Naive thymus-derived CD4-positive, alpha-beta T cell (primary cell): ENCODE data around the gene ASB13. TPM values are rescaled to one million over a fixed set of nuclear protein-coding genes. Genes with fewer than 3 reads are reported as not detected.

Experiments used
- ATAC-seq: fragments of 150-1000 bp; cut with Tn5 transposase; 2 replicates; pipeline ENCODE4 v1.10.0; 2021; ENCODE audit warnings: mild to moderate bottlenecking, moderate library complexity
- CTCF ChIA-PET: fragments of 350-600 bp; sonication (Branson Sonifier 250); formaldehyde crosslinking; loops from one replicate; lab custom pipeline; 2021; ENCODE audit warnings: antibody characterized with exemption; lab: Charles Lee
- POLR2A ChIA-PET: fragments of 350-600 bp; sonication (Branson Sonifier 250); formaldehyde crosslinking; loops from one replicate; lab custom pipeline; 2021; ENCODE audit warnings: antibody characterized with exemption, inconsistent platforms; lab: Charles Lee
- DNase-seq, 9 donors: peaks; one replicate each; pipeline versions ENCODE4 v3.0.0 to v3.0.0-alpha.2; 2020 to 2022; ENCODE audit warnings: mixed read lengths in 1 of 9
- H3K27ac ChIP-seq: one replicate; pipeline ENCODE4 v1.7.0; 2013; ENCODE audit warnings: mild to moderate bottlenecking, low read depth, low read length, moderate library complexity
- H3K27me3 ChIP-seq, 2 donors: one replicate each; pipeline ENCODE4 v1.7.0; 2013; ENCODE audit warnings: low read length in 2 of 2, mild to moderate bottlenecking in 2 of 2, moderate library complexity in 2 of 2; ENCODE audit not compliant: control insufficient read depth in 2 of 2, insufficient read depth in 2 of 2
- H3K36me3 ChIP-seq, 3 experiments: 1 replicate in 2 of 3; 2 replicates in 1 of 3; pipeline ENCODE4 v1.7.0; 2013; ENCODE audit warnings: low read length in 3 of 3, mild to moderate bottlenecking in 3 of 3, moderate library complexity in 1 of 3; ENCODE audit not compliant: insufficient read depth in 3 of 3, control insufficient read depth in 2 of 3
- H3K4me1 ChIP-seq, 2 donors: one replicate each; pipeline ENCODE4 v1.7.0; 2013; ENCODE audit warnings: low read length in 2 of 2, mild to moderate bottlenecking in 2 of 2, moderate library complexity in 1 of 2; ENCODE audit not compliant: control insufficient read depth in 2 of 2, insufficient read depth in 2 of 2
- H3K4me3 ChIP-seq: 2 replicates; pipeline ENCODE4 v1.7.0; 2013; ENCODE audit warnings: mild to moderate bottlenecking, low read length
- H3K9me3 ChIP-seq, 3 experiments: 1 replicate in 2 of 3; 2 replicates in 1 of 3; pipeline ENCODE4 v1.7.0; 2013; ENCODE audit warnings: low read length in 3 of 3; ENCODE audit not compliant: control insufficient read depth in 2 of 3
- H3K27ac Mint-ChIP-seq, 9 donors: one replicate each; pipeline ENCODE4 v1.8.0; 2020 to 2022; ENCODE audit warnings: mixed read lengths in 9 of 9, mild to moderate bottlenecking in 8 of 9, moderate library complexity in 5 of 9, inconsistent platforms in 2 of 9
- H3K27me3 Mint-ChIP-seq, 5 donors: one replicate each; pipeline ENCODE4 v1.8.0; 2021 to 2022; ENCODE audit warnings: mixed read lengths in 5 of 5, mild to moderate bottlenecking in 1 of 5
- H3K36me3 Mint-ChIP-seq, 5 donors: one replicate each; pipeline ENCODE4 v1.8.0; 2020 to 2022; ENCODE audit warnings: mixed read lengths in 5 of 5, mild to moderate bottlenecking in 3 of 5, inconsistent platforms in 1 of 5
- H3K4me1 Mint-ChIP-seq, 7 donors: one replicate each; pipeline ENCODE4 v1.8.0; 2020 to 2022; ENCODE audit warnings: mixed read lengths in 7 of 7, mild to moderate bottlenecking in 3 of 7, inconsistent platforms in 1 of 7
- H3K4me3 Mint-ChIP-seq, 10 donors: one replicate each; pipeline ENCODE4 v1.8.0; 2020 to 2022; ENCODE audit warnings: mild to moderate bottlenecking in 10 of 10, mixed read lengths in 10 of 10, moderate library complexity in 6 of 10, inconsistent platforms in 2 of 10
- H3K9me3 Mint-ChIP-seq, 11 donors: one replicate each; pipeline ENCODE4 v1.8.0; 2020 to 2022; ENCODE audit warnings: mixed read lengths in 11 of 11, mild to moderate bottlenecking in 4 of 11, inconsistent platforms in 1 of 11, moderate library complexity in 1 of 11
- intact Hi-C, 2 donors: fragments of 100-400 bp; cut with micrococcal nuclease; formaldehyde crosslinking; loops; one replicate each; pipeline ENCODE4 v1.15.1; 2023
- polyA plus RNA-seq, 2 donors: library from polyadenylated mRNA; unstranded; fragments of 300-500 nt; fragmentation: Illumina TruSeq; gene quantifications; one replicate each; pipeline ENCODE4 v1.2.3, GENCODE V29; 2021
- total RNA-seq, 6 experiments: library from RNA in 5 of 6; stranded (reverse) in 5 of 6; gene quantifications; 1 replicate in 5 of 6; 2 replicates in 1 of 6; pipeline ENCODE4 v1.2.3 and lab custom pipeline; 2021 to 2026

The ASB13 gene
- total and polyA plus RNA-seq, 7 experiments from 2014 or later: 8.0 to 23.4 (median 15.7) TPM

GRCh38 chr10:5645944-5646617 lies 20.3 kb downstream of the ASB13 start:
- intact Hi-C loops: no loop called here
- H3K36me3 ChIP-seq: peaks cover 0 to 43% (median 0%) of the 10 kb centered on the region in 3 experiments
- Mint-ChIP-seq H3K4me3 (no peak overlapping the region), H3K4me1 (peaks cover 0 to 7% (median 0%) of the 10 kb centered on the region in 7 donors), H3K9me3 (no peaks in the 10 kb centered on the region), H3K36me3 (peaks cover 0 to 64% (median 18%) of the 10 kb centered on the region in 5 donors), H3K27me3 (no peaks in the 10 kb centered on the region), H3K27ac (no peak overlapping the region)
- H3K4me3 ChIP-seq: no peak overlapping the region
- no peak overlapping the region for H3K27ac ChIP-seq
- H3K27me3 ChIP-seq: no peaks in the 10 kb centered on the region
- DNase-seq (no peak), ATAC-seq (no peak)
- ChIA-PET CTCF (no interaction called here), POLR2A (interaction anchor here (0.6 kb wide), 1 partner anchor 88 kb away, joined by 3 read pairs; no protein-coding TSS in a partner anchor)
- H3K9me3 ChIP-seq: no peaks in the 10 kb centered on the region
- H3K4me1 ChIP-seq: no peaks in the 10 kb centered on the region

GRCh38 chr10:5645375-5645774 lies 21.0 kb downstream of the ASB13 start:
- no peaks in the 10 kb centered on the region for H3K27me3 Mint-ChIP-seq
- DNase-seq: no peak
- intact Hi-C loops: no loop called here
- H3K27ac Mint-ChIP-seq: no peak overlapping the region
- Histone ChIP-seq H3K27ac (no peak overlapping the region), H3K4me3 (no peak overlapping the region), H3K4me1 (no peaks in the 10 kb centered on the region), H3K27me3 (no peaks in the 10 kb centered on the region), H3K9me3 (no peaks in the 10 kb centered on the region), H3K36me3 (peaks cover 0 to 42% (median 0%) of the 10 kb centered on the region in 3 experiments)
- ChIA-PET POLR2A (interaction anchor here (0.6 kb wide), 1 partner anchor 89 kb away, joined by 3 read pairs; no protein-coding TSS in a partner anchor), CTCF (no interaction called here)
- no peaks in the 10 kb centered on the region for H3K9me3 Mint-ChIP-seq
- ATAC-seq: no peak
- H3K4me3 Mint-ChIP-seq: no peak overlapping the region
- peaks cover 0 to 68% (median 22%) of the 10 kb centered on the region in 5 donors for H3K36me3 Mint-ChIP-seq
- peaks cover 0 to 7% (median 0%) of the 10 kb centered on the region in 7 donors for H3K4me1 Mint-ChIP-seq

GRCh38 chr10:5644930-5645329 lies 21.5 kb downstream of the ASB13 start:
- no peaks in the 10 kb centered on the region for H3K9me3 Mint-ChIP-seq
- ChIA-PET POLR2A (no interaction called here), CTCF (no interaction called here)
- H3K27ac Mint-ChIP-seq: no peak overlapping the region
- no peaks in the 10 kb centered on the region for H3K4me1 ChIP-seq
- no peaks in the 10 kb centered on the region for H3K27me3 ChIP-seq
- no peak overlapping the region for H3K4me3 Mint-ChIP-seq
- ATAC-seq (no peak), DNase-seq (no peak)
- H3K27me3 Mint-ChIP-seq: no peaks in the 10 kb centered on the region
- peaks cover 0 to 45% (median 0%) of the 10 kb centered on the region in 3 experiments for H3K36me3 ChIP-seq
- intact Hi-C loops: no loop called here
- H3K4me3 ChIP-seq: no peak overlapping the region
- H3K9me3 ChIP-seq: no peaks in the 10 kb centered on the region
- H3K4me1 Mint-ChIP-seq: peaks cover 0 to 3% (median 0%) of the 10 kb centered on the region in 7 donors
- H3K27ac ChIP-seq: no peak overlapping the region
- H3K36me3 Mint-ChIP-seq: peaks cover 0 to 68% (median 22%) of the 10 kb centered on the region in 5 donors

GRCh38 chr10:5643346-5644067 lies 22.9 kb downstream of the ASB13 start:
- Histone ChIP-seq H3K4me3 (no peak overlapping the region), H3K4me1 (no peaks in the 10 kb centered on the region), H3K27ac (no peak overlapping the region), H3K27me3 (no peaks in the 10 kb centered on the region), H3K36me3 (peaks cover 0 to 51% (median 0%) of the 10 kb centered on the region in 3 experiments), H3K9me3 (no peaks in the 10 kb centered on the region)
- ChIA-PET POLR2A (no interaction called here), CTCF (interaction anchor here (0.7 to 1.1 kb wide), 2 partner anchors 9 to 20 kb away, joined by 3 read pairs; no protein-coding TSS in a partner anchor)
- Mint-ChIP-seq H3K9me3 (no peaks in the 10 kb centered on the region), H3K27ac (no peak overlapping the region), H3K4me1 (peaks cover 0 to 2% (median 0%) of the 10 kb centered on the region in 7 donors), H3K4me3 (no peak overlapping the region), H3K27me3 (no peaks in the 10 kb centered on the region), H3K36me3 (peaks cover 0 to 73% (median 32%) of the 10 kb centered on the region in 5 donors)
- DNase-seq (no peak), ATAC-seq (no peak)
- intact Hi-C loops: no loop called here

- intact Hi-C loops: no loop called here
- H3K27ac Mint-ChIP-seq: no peak overlapping the region
- Histone ChIP-seq H3K4me1 (no peaks in the 10 kb centered on the region), H3K36me3 (peaks cover 0 to 49% (median 0%) of the 10 kb centered on the region in 3 experiments), H3K27ac (no peak overlapping the region), H3K9me3 (no peaks in the 10 kb centered on the region), H3K27me3 (no peaks in the 10 kb centered on the region), H3K4me3 (no peak overlapping the region)
- peaks cover 0 to 63% (median 27%) of the 10 kb centered on the region in 5 donors for H3K36me3 Mint-ChIP-seq
- ATAC-seq (no peak), DNase-seq (no peak)
- no peak overlapping the region for H3K4me3 Mint-ChIP-seq
- no peaks in the 10 kb centered on the region for H3K27me3 Mint-ChIP-seq
- peaks cover 0 to 2% (median 0%) of the 10 kb centered on the region in 7 donors for H3K4me1 Mint-ChIP-seq
- ChIA-PET POLR2A (no interaction called here), CTCF (no interaction called here)
- H3K9me3 Mint-ChIP-seq: no peaks in the 10 kb centered on the region
Observed at GRCh38 chr10:5641501-5641900, 24.9 kb downstream of the ASB13 start.

GRCh38 chr10:5640501-5640900 lies 25.9 kb downstream of the ASB13 start:
- H3K36me3 ChIP-seq: peaks cover 0 to 46% (median 0%) of the 10 kb centered on the region in 3 experiments
- H3K9me3 Mint-ChIP-seq: no peaks in the 10 kb centered on the region
- H3K27me3 Mint-ChIP-seq: no peaks in the 10 kb centered on the region
- H3K4me3 ChIP-seq: no peak overlapping the region
- no peaks in the 10 kb centered on the region for H3K4me1 ChIP-seq
- H3K36me3 Mint-ChIP-seq: peaks cover 0 to 58% (median 27%) of the 10 kb centered on the region in 5 donors
- H3K4me1 Mint-ChIP-seq: peaks cover 0 to 2% (median 0%) of the 10 kb centered on the region in 7 donors
- H3K4me3 Mint-ChIP-seq: no peak overlapping the region
- no peaks in the 10 kb centered on the region for H3K9me3 ChIP-seq
- no peak overlapping the region for H3K27ac Mint-ChIP-seq
- no peaks in the 10 kb centered on the region for H3K27me3 ChIP-seq
- ATAC-seq (no peak), DNase-seq (no peak)
- no peak overlapping the region for H3K27ac ChIP-seq
- ChIA-PET CTCF (no interaction called here), POLR2A (no interaction called here)
- intact Hi-C loops: no loop called here
